Astrocyte (in vitro differentiated cells and primary cell): Measurements from ENCODE around the gene RPGRIP1L.

Experiments used
- EZH2 ChIP-seq: IDR thresholded peaks from 2 replicates; pipeline ENCODE4 v1.6.1; 2012; ENCODE audit warnings: mild to moderate bottlenecking, low read length, inconsistent platforms; ENCODE audit not compliant: insufficient read depth
- TF ChIP-seq, protein P1 (sequence below): IDR thresholded peaks from 2 replicates; pipeline ENCODE4 v1.5.1; 2011; ENCODE audit warnings: low read depth, mild to moderate bottlenecking, inconsistent platforms, low read length, moderate library complexity; ENCODE audit not compliant: insufficient read depth

DNA sequence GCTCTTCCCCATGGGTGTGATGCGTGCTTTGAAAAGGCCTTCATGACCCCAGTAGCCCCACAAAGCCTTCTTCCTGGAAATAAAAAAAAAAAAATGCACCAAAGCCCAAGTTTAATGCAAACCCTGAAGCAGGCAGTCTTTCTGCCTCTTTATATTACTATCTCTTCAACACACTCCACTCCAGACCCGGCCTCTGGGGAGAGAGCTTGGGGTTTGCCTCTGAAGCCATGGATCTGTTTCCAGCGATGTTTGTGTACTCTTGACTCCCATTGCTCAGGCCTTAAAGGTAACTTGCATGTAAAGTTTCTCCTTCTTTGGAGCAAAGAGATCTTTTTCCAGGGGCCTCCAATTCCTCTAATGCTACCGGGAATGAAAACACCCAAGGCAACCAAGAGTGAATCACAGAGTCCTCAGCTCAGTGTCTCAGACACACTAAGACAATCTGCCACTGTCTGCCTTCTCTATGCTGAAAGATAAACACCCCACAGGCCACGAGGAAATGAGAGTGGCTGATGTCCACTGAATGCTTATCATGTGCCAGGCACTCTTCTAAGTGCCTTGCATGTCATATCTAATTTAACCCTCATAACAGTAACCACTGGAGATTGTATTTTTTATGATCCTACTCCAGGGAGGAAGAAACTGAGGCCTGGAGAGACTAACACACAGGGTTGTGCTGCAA lies 144.2 kb downstream of the RPGRIP1L start:
- TF ChIP-seq, protein P1, sequence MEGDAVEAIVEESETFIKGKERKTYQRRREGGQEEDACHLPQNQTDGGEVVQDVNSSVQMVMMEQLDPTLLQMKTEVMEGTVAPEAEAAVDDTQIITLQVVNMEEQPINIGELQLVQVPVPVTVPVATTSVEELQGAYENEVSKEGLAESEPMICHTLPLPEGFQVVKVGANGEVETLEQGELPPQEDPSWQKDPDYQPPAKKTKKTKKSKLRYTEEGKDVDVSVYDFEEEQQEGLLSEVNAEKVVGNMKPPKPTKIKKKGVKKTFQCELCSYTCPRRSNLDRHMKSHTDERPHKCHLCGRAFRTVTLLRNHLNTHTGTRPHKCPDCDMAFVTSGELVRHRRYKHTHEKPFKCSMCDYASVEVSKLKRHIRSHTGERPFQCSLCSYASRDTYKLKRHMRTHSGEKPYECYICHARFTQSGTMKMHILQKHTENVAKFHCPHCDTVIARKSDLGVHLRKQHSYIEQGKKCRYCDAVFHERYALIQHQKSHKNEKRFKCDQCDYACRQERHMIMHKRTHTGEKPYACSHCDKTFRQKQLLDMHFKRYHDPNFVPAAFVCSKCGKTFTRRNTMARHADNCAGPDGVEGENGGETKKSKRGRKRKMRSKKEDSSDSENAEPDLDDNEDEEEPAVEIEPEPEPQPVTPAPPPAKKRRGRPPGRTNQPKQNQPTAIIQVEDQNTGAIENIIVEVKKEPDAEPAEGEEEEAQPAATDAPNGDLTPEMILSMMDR = no peak
- no peak for TF ChIP-seq EZH2
